OCI-LY1 (cell line): Measurements from ENCODE around the gene HDAC3.
"Not testable (repeated sequence)": the region's sequence is repeated elsewhere in the genome, so short reads cannot be mapped to it uniquely, and the experiment has no call there.

Experiments
- H2AFZ ChIP-seq: fragments of 200-600 bp; sonication (generic), shearing (Covaris generic); 2 replicates; pipeline ENCODE4 v1.6.0; 2014; ENCODE audit warnings: antibody characterized with exemption, mild to moderate bottlenecking, low read length
- H3F3A ChIP-seq: fragments of 200-600 bp; sonication (generic), shearing (Covaris generic); 2 replicates; pipeline ENCODE4 v1.6.0; 2014; ENCODE audit warnings: mild to moderate bottlenecking, antibody characterized with exemption, low read length, moderate library complexity; ENCODE audit not compliant: insufficient read depth
- H3K27ac ChIP-seq: fragments of 200-600 bp; sonication (generic); 2 replicates; pipeline ENCODE4 v1.5.1; 2014; ENCODE audit warnings: low read length, mixed run types, mild to moderate bottlenecking, low read depth; ENCODE audit not compliant: poor library complexity, severe bottlenecking
- H3K27me3 ChIP-seq: fragments of 200-600 bp; sonication (generic); 2 replicates; pipeline ENCODE4 v1.6.0; 2014; ENCODE audit warnings: antibody characterized with exemption, mild to moderate bottlenecking, low read length, moderate library complexity; ENCODE audit not compliant: insufficient read depth
- H3K36me3 ChIP-seq: fragments of 200-600 bp; sonication (generic); 2 replicates; pipeline ENCODE4 v1.6.1; 2014; ENCODE audit warnings: mild to moderate bottlenecking, antibody characterized with exemption, low read length, moderate library complexity, mixed read lengths; ENCODE audit not compliant: insufficient read depth
- H3K4me1 ChIP-seq: fragments of 200-600 bp; sonication (generic); 2 replicates; pipeline ENCODE4 v1.5.1; 2014; ENCODE audit warnings: mild to moderate bottlenecking, low read length, moderate library complexity; ENCODE audit not compliant: insufficient read depth, severe bottlenecking
- H3K4me2 ChIP-seq: fragments of 200-600 bp; sonication (generic), shearing (Covaris generic); 2 replicates; pipeline ENCODE4 v1.6.1; 2014; ENCODE audit warnings: low read length
- H3K4me3 ChIP-seq: fragments of 200-600 bp; sonication (generic); 2 replicates; pipeline ENCODE4 v1.5.1; 2014; ENCODE audit warnings: low read length, low read depth, mild to moderate bottlenecking, mixed read lengths; ENCODE audit not compliant: poor library complexity, severe bottlenecking
- H3K79me2 ChIP-seq: fragments of 200-600 bp; shearing (Covaris generic); 2 replicates; pipeline ENCODE4 v1.6.1; 2016; ENCODE audit warnings: mixed run types, low read length, mixed read lengths; ENCODE audit not compliant: insufficient read depth
- H3K9ac ChIP-seq: fragments of 200-600 bp; sonication (generic), shearing (Covaris generic); 2 replicates; pipeline ENCODE4 v1.6.1; 2014; ENCODE audit warnings: mild to moderate bottlenecking, low read length, mixed read lengths
- H3K9me2 ChIP-seq: fragments of 200-600 bp; sonication (generic), shearing (Covaris generic); 2 replicates; pipeline ENCODE4 v1.6.1; 2014; ENCODE audit warnings: low read depth, mild to moderate bottlenecking, low read length, mixed read lengths
- H3K9me3 ChIP-seq: fragments of 200-600 bp; shearing (Covaris generic); 2 replicates; pipeline ENCODE4 v1.6.1; 2014; ENCODE audit warnings: low read length, mixed read lengths
- H4K20me1 ChIP-seq: fragments of 200-600 bp; sonication (generic), shearing (Covaris generic); 2 replicates; pipeline ENCODE4 v1.6.0; 2016; ENCODE audit warnings: mild to moderate bottlenecking, low read length; ENCODE audit not compliant: insufficient read depth
- EZH2 ChIP-seq: fragments of 200-600 bp; sonication (generic), shearing (Covaris generic); IDR thresholded peaks from 2 replicates; pipeline ENCODE4 v1.8.0; 2017; ENCODE audit warnings: borderline replicate concordance, mixed run types, mild to moderate bottlenecking, antibody characterized with exemption, low read length, moderate library complexity, mixed read lengths
- TF ChIP-seq, protein P1 (sequence below): fragments of 200-600 bp; sonication (generic), shearing (Covaris generic); IDR thresholded peaks from 2 replicates; pipeline ENCODE4 v1.5.1; 2017; ENCODE audit warnings: mild to moderate bottlenecking, antibody characterized with exemption, low read length, moderate library complexity, mixed read lengths

Gene HDAC3

DNA sequence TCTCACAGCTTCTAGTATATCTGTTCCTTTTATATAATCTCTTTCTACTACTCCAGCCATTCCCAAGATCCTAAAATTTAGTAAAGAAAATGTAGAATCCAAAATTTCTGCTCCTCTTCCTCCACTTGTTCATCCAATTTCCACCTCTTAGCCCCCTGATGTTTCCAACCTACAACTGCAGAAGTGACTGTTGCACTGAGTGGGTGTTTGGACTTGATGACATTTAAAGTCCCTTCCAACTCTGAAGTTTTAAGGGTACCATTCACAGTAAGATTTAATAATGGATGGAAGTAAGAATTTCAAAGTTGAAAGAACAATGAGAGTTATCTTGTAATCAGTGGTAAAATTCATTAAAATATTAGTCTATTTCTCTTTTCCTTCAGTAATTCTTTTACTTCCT, 23.3 kb downstream of the HDAC3 start:
- Histone ChIP-seq H3K4me2 (no peak overlapping the region), H3K27ac (no peak overlapping the region), H3K4me1 (peaks cover 26% of the 10 kb centered on the region)

DNA sequence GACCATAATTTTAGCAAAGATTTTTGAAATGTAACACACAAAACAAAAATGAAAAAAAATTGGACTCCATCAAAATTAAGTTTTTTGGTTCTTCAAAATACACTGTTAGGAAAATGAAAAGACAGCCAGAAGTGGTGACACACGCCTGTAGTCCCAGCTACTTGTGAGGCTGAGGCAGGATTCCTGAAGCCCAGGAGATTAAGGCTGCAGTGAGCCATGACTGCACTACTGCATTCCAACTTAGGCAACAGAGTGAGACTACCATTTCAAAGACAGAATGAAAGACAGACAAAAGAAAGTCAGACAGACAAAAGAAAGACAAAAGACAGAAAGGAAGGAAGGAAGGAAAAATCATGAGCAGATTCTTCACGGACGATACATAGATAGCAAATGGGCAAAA, 25.4 kb downstream of the HDAC3 start:
- no peaks in the 10 kb centered on the region for H3F3A ChIP-seq
- H3K27ac ChIP-seq = no peak overlapping the region
- H3K36me3 ChIP-seq = 0 out of 2 replicates have a peak, but pooled peaks cover 5% of the 10 kb centered on the region
- H4K20me1 ChIP-seq = no peaks in the 10 kb centered on the region
- no peak overlapping the region for H3K4me2 ChIP-seq
- H3K27me3 ChIP-seq = no peaks in the 10 kb centered on the region
- no peaks in the 10 kb centered on the region for H3K9me2 ChIP-seq
- TF ChIP-seq, protein P1, sequence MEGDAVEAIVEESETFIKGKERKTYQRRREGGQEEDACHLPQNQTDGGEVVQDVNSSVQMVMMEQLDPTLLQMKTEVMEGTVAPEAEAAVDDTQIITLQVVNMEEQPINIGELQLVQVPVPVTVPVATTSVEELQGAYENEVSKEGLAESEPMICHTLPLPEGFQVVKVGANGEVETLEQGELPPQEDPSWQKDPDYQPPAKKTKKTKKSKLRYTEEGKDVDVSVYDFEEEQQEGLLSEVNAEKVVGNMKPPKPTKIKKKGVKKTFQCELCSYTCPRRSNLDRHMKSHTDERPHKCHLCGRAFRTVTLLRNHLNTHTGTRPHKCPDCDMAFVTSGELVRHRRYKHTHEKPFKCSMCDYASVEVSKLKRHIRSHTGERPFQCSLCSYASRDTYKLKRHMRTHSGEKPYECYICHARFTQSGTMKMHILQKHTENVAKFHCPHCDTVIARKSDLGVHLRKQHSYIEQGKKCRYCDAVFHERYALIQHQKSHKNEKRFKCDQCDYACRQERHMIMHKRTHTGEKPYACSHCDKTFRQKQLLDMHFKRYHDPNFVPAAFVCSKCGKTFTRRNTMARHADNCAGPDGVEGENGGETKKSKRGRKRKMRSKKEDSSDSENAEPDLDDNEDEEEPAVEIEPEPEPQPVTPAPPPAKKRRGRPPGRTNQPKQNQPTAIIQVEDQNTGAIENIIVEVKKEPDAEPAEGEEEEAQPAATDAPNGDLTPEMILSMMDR = no peak
- no peak for TF ChIP-seq EZH2
- no peak overlapping the region for H2AFZ ChIP-seq
- no peak overlapping the region for H3K9ac ChIP-seq
- H3K4me3 ChIP-seq = no peak overlapping the region
- peaks cover 12% of the 10 kb centered on the region for H3K4me1 ChIP-seq
- H3K79me2 ChIP-seq = peaks cover 29% of the 10 kb centered on the region; the same call in 1 of the 2 replicates
- no peaks in the 10 kb centered on the region for H3K9me3 ChIP-seq

More for the DNA sequence above, 23.3 kb downstream of the HDAC3 start:
- TF ChIP-seq, protein P1 = no peak
- TF ChIP-seq EZH2 = no peak
- Histone ChIP-seq H2AFZ (no peak overlapping the region), H3K9me3 (no peaks in the 10 kb centered on the region), H4K20me1 (no peaks in the 10 kb centered on the region), H3K9ac (no peak overlapping the region), H3K4me3 (no peak overlapping the region), H3K27me3 (no peaks in the 10 kb centered on the region), H3K79me2 (peaks cover 26% of the 10 kb centered on the region; the same call in 1 of the 2 replicates), H3F3A (no peaks in the 10 kb centered on the region), H3K36me3 (peaks cover 9% of the 10 kb centered on the region; the same call in 1 of the 2 replicates), H3K9me2 (no peaks in the 10 kb centered on the region)

DNA sequence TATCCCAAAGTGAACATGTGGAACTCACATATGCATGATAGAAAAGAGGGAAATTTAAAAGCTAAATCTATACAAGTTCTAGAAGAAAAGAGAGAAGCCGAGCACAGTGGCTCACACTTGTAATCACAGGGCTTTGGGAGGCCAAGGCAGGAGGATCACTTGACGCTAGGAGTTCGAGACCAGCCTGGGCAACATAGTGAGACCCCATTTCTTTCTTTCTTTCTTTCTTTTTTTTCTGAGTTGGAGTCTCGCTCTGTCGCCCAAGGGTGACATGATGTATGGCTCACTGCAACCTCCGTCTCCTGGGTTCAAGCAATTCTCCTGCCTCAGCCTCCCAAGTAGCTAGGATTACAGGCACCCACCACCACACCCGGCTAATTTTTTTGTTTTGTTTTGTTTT, 26.7 kb downstream of the HDAC3 start:
- not testable (repeated sequence) for H4K20me1 ChIP-seq, H3K4me3 ChIP-seq, H3K9me2 ChIP-seq, H3F3A ChIP-seq, H3K27ac ChIP-seq, H3K9ac ChIP-seq, H3K4me2 ChIP-seq, H3K27me3 ChIP-seq, H3K9me3 ChIP-seq, H3K36me3 ChIP-seq, H2AFZ ChIP-seq
- H3K79me2 ChIP-seq = peaks cover 38% of the 10 kb centered on the region
- peaks cover 17% of the 10 kb centered on the region for H3K4me1 ChIP-seq

DNA sequence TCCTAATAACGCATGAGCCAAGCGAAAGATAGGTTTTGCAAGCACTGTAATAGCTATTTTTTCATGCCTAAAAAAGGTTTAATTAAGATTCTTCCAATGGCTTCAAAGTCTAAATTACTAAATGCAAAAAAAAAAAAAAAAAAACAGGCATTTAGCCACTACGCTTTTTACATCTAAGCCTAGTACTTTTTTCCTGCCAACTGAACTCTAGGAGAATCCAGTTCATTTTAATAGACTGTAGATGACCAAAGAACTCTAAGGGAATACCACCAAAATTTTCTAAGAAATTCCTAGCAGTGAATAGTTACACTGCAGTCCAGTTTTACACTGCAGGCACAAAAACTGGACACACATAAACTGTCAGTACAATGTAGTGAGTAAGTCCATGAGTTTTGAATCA, 27.6 kb downstream of the HDAC3 start:
- Histone ChIP-seq H3K9ac (no peak overlapping the region), H3K4me2 (no peak overlapping the region), H3K4me1 (peaks cover 17% of the 10 kb centered on the region)

More for the DNA sequence above, 27.6 kb downstream of the HDAC3 start:
- TF ChIP-seq EZH2 = no peak
- TF ChIP-seq, protein P1 = no peak
- Histone ChIP-seq H3K36me3 (no peaks in the 10 kb centered on the region), H3K79me2 (peaks cover 40% of the 10 kb centered on the region), H3K9me3 (no peaks in the 10 kb centered on the region), H3K27ac (no peak overlapping the region), H2AFZ (no peak overlapping the region), H4K20me1 (no peaks in the 10 kb centered on the region), H3K27me3 (no peaks in the 10 kb centered on the region), H3K9me2 (no peaks in the 10 kb centered on the region), H3K4me3 (no peak overlapping the region), H3F3A (no peaks in the 10 kb centered on the region)
